Tibial nerve (tissue), 4 donors: Measurements from ENCODE around the gene MAFG.

Experiments
- EP300 ChIP-seq, 2 donors: sonication (generic); formaldehyde crosslinking; IDR thresholded peaks; one replicate each; pipeline ENCODE4 v1.6.1; 2017; ENCODE audit warnings: antibody characterized with exemption in 2 of 2, mild to moderate bottlenecking in 1 of 2
- TF ChIP-seq, protein P1 (sequence below), 5 experiments: fragments of 200-600 bp in 3 of 5; fragments of 450-650 bp in 2 of 5; sonication (generic) in 3 of 5; IDR thresholded peaks; one replicate each; pipeline ENCODE4 v1.5.1; 2016 to 2019; ENCODE audit warnings: antibody characterized with exemption in 5 of 5, mild to moderate bottlenecking in 3 of 5, moderate library complexity in 2 of 5

- no peak for TF ChIP-seq EP300 (IDR thresholded peaks at IDR 0.05)
- TF ChIP-seq, protein P1, sequence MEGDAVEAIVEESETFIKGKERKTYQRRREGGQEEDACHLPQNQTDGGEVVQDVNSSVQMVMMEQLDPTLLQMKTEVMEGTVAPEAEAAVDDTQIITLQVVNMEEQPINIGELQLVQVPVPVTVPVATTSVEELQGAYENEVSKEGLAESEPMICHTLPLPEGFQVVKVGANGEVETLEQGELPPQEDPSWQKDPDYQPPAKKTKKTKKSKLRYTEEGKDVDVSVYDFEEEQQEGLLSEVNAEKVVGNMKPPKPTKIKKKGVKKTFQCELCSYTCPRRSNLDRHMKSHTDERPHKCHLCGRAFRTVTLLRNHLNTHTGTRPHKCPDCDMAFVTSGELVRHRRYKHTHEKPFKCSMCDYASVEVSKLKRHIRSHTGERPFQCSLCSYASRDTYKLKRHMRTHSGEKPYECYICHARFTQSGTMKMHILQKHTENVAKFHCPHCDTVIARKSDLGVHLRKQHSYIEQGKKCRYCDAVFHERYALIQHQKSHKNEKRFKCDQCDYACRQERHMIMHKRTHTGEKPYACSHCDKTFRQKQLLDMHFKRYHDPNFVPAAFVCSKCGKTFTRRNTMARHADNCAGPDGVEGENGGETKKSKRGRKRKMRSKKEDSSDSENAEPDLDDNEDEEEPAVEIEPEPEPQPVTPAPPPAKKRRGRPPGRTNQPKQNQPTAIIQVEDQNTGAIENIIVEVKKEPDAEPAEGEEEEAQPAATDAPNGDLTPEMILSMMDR (IDR thresholded peaks at IDR 0.05): no peak
Measured at GRCh38 chr17:81913394-81914102, 14.0 kb downstream of the MAFG start.
